ENCODE measurements around the gene PLIN5. TPM values are rescaled to one million over a fixed set of nuclear protein-coding genes. Genes with fewer than 3 reads are reported as not detected.

PLIN5 gene
- total RNA-seq, 1 experiment from 2014 or later, result 3.9 TPM

DNA sequence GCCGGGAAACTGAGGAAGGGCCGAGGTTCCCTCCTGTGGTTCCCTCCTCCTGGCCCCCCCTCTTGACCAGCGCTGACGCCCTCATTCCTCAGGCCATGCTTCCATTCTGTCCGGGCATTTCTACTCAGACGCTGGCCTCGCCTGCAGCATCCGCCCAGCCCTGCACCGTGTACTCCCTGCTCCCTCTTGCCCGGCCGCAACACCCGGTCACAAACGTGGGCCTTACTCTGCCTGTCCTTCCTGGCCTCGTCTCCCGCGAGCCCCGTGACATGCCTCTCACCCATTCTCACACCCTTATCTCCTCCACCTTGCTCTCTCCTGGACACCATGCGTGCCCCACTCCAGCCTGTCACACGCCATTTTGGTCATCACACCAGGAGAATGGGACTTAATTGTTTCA lies 51.6 kb downstream of the PLIN5 start:
- H3K27ac ChIP-seq (ENCODE audit: insufficient read length, low read depth, low read length), result no peak overlapping the region
- H4K91ac ChIP-seq (ENCODE audit: insufficient read length, low read depth, low read length), result no peak overlapping the region
- no peak overlapping the region for H2BK5ac ChIP-seq (ENCODE audit: insufficient read length, low read length)
- H3K27me3 Mint-ChIP-seq (ENCODE audit: low read depth), result no peaks in the 10 kb centered on the region
- H3K27me3 ChIP-seq (ENCODE audit: insufficient read depth, low read length), result no peaks in the 10 kb centered on the region
- no peaks in the 10 kb centered on the region; the same call in 1 of the 2 replicates for H3K4me1 ChIP-seq (ENCODE audit: insufficient read depth, low read length)
- no peak overlapping the region for H3K56ac ChIP-seq (ENCODE audit: insufficient read length, low read depth, low read length)
- no peaks in the 10 kb centered on the region for H3K9me3 Mint-ChIP-seq
- peak overlapping the region in 2 of 3 experiments; percentile 19 to 67; a peak in 2 of 7 replicates for H3K27ac Mint-ChIP-seq
- H3K9ac ChIP-seq (ENCODE audit: extremely low read depth, insufficient read length, low read length), result no peak overlapping the region
- H3K79me1 ChIP-seq (ENCODE audit: insufficient read depth, low read depth, low read length, poor library complexity, severe bottlenecking), result no peaks in the 10 kb centered on the region
- H2BK15ac ChIP-seq (ENCODE audit: low read depth, low read length), result no peak overlapping the region
- H3K23ac ChIP-seq (ENCODE audit: insufficient read length, low read depth, low read length), result no peak overlapping the region
- H2AK5ac ChIP-seq (ENCODE audit: insufficient read length, low read length), result no peak overlapping the region
- H3K4me2 ChIP-seq (ENCODE audit: insufficient read depth, insufficient read length, low read length), result no peak overlapping the region
- TF ChIP-seq, protein P1, sequence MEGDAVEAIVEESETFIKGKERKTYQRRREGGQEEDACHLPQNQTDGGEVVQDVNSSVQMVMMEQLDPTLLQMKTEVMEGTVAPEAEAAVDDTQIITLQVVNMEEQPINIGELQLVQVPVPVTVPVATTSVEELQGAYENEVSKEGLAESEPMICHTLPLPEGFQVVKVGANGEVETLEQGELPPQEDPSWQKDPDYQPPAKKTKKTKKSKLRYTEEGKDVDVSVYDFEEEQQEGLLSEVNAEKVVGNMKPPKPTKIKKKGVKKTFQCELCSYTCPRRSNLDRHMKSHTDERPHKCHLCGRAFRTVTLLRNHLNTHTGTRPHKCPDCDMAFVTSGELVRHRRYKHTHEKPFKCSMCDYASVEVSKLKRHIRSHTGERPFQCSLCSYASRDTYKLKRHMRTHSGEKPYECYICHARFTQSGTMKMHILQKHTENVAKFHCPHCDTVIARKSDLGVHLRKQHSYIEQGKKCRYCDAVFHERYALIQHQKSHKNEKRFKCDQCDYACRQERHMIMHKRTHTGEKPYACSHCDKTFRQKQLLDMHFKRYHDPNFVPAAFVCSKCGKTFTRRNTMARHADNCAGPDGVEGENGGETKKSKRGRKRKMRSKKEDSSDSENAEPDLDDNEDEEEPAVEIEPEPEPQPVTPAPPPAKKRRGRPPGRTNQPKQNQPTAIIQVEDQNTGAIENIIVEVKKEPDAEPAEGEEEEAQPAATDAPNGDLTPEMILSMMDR (conservative IDR thresholded peaks at IDR 0.05), result no peak
- no peak overlapping the region for H4K5ac ChIP-seq (ENCODE audit: insufficient read length, low read depth, low read length)
- no peaks in the 10 kb centered on the region for H3K23me2 ChIP-seq (ENCODE audit: insufficient read length, low read depth, low read length, poor library complexity, severe bottlenecking)
- H3K4me1 Mint-ChIP-seq, result no peaks in the 10 kb centered on the region
- peaks cover 16 to 44% (median 41%) of the 10 kb centered on the region in 3 experiments; a peak in 6 of 7 replicates for H3K36me3 Mint-ChIP-seq (ENCODE audit: insufficient read depth in 1 of 3, low read depth in 3 of 3)
- no peaks in the 10 kb centered on the region for H3K79me2 ChIP-seq (ENCODE audit: insufficient read depth, low read length)
- no peak overlapping the region for H3T11ph ChIP-seq (ENCODE audit: low read length)
- H2BK20ac ChIP-seq (ENCODE audit: low read depth, low read length, poor library complexity, severe bottlenecking), result no peak overlapping the region
- no peak overlapping the region for H2AFZ ChIP-seq (ENCODE audit: low read length)
- no peak for DNase-seq
- no peak overlapping the region for H4K8ac ChIP-seq (replicated peaks; ENCODE audit: insufficient read length, low read depth, low read length)
- H4K20me1 ChIP-seq (ENCODE audit: control insufficient read depth, insufficient read depth, insufficient read length), result no peaks in the 10 kb centered on the region
- no peak overlapping the region for H2BK120ac ChIP-seq (ENCODE audit: low read depth, low read length, poor library complexity, severe bottlenecking)
- H3K4me3 Mint-ChIP-seq, result no peak overlapping the region
- no peak overlapping the region for H3K4ac ChIP-seq (ENCODE audit: low read depth, low read length)
- H3K9me3 ChIP-seq (ENCODE audit: control insufficient read depth, low read depth, low read length), result no peaks in the 10 kb centered on the region
- H3K14ac ChIP-seq (ENCODE audit: insufficient read depth, low read length), result no peak overlapping the region
- H2BK12ac ChIP-seq (ENCODE audit: insufficient read length, low read depth, low read length), result no peak overlapping the region
- H3K18ac ChIP-seq (ENCODE audit: insufficient read length, low read depth, low read length), result no peak overlapping the region
- WGBS (ENCODE audit: extremely low coverage, insufficient read length, low lambda C conversion rate), result no CpG with 5 or more reads among the region's 19 CpGs
